Muscle layer of duodenum (tissue), 2 donors: Measurements from ENCODE around the gene ST3GAL4.
A peak's percentile ranks its signal among the peaks of the same experiment; 100 is the strongest.

Experiments
- H3K27ac ChIP-seq: one replicate; pipeline ENCODE4 v1.7.0; 2013; ENCODE audit warnings: mild to moderate bottlenecking, low read length
- H3K27me3 ChIP-seq: one replicate; pipeline ENCODE4 v1.7.0; 2013; ENCODE audit warnings: low read depth, mild to moderate bottlenecking, control low read depth, low read length
- H3K36me3 ChIP-seq, 2 donors: one replicate each; pipeline ENCODE4 v1.7.0; 2013; ENCODE audit warnings: low read length in 2 of 2, control low read depth in 1 of 2, mild to moderate bottlenecking in 1 of 2; ENCODE audit not compliant: insufficient read depth in 2 of 2, control insufficient read depth in 1 of 2
- H3K4me1 ChIP-seq, 2 donors: one replicate each; pipeline ENCODE4 v1.7.0; 2013; ENCODE audit warnings: low read length in 2 of 2, mild to moderate bottlenecking in 2 of 2, control low read depth in 1 of 2, moderate library complexity in 1 of 2; ENCODE audit not compliant: insufficient read depth in 2 of 2, control insufficient read depth in 1 of 2
- H3K4me3 ChIP-seq, 2 donors: one replicate each; pipeline ENCODE4 v1.7.0; 2013; ENCODE audit warnings: low read length in 2 of 2, low read depth in 1 of 2, mild to moderate bottlenecking in 1 of 2
- H3K9me3 ChIP-seq, 2 donors: one replicate each; pipeline ENCODE4 v1.7.0; 2013; ENCODE audit warnings: low read length in 2 of 2, control low read depth in 1 of 2, mild to moderate bottlenecking in 1 of 2; ENCODE audit not compliant: control insufficient read depth in 1 of 2
- donor health status: healthy.

ST3GAL4 gene

DNA sequence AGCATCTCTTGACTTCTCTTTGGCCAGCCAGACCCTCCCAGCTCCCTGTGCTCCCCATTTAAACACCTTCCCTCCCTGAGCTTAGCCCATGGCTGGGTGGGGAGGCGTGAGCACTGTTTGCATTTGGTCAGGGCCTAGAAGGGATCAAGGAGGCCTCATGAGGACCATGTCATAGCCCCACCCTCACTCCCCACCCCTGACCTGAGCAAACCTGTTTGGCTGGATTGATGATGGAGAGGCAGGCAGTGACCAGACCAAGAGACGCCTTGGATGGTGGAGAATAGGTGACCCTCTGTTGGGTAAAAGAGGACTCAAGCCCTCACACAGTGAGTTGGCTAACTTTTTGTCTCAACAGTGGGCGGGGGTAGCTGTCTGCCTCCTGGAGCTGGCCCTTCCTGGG is 49.9 kb downstream of the ST3GAL4 start:
- Histone ChIP-seq H3K4me3 (no peak overlapping the region), H3K27me3 (no peaks in the 10 kb centered on the region), H3K9me3 (no peaks in the 10 kb centered on the region), H3K27ac (no peak overlapping the region), H3K36me3 (peaks cover 0 to 29% of the 10 kb centered on the region in 2 donors), H3K4me1 (no peaks in the 10 kb centered on the region)

DNA sequence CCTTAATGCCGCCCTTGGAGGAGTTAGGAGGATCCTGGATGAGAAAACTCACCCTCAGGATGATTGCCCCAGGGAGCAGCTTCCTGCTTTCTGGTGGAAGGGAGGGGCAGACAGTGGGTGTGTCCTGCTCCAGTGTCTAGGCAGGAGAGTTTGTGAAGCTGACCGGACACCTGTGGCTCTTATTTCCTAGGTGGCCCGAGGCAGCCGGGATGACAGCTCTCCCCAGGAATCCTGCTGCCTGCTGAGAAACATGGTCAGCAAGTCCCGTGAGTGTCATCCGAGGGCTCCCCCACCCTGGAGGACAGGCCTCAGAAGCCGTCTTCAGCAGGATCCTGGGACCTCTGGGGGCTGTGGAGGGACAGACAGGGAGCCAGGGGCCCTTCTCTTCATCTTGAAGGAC is 50.4 kb downstream of the ST3GAL4 start:
- H3K36me3 ChIP-seq = peaks cover 0 to 29% of the 10 kb centered on the region in 2 donors
- H3K27me3 ChIP-seq = no peaks in the 10 kb centered on the region
- no peaks in the 10 kb centered on the region for H3K4me1 ChIP-seq
- H3K9me3 ChIP-seq = no peaks in the 10 kb centered on the region
- H3K27ac ChIP-seq = no peak overlapping the region
- H3K4me3 ChIP-seq = no peak overlapping the region

DNA sequence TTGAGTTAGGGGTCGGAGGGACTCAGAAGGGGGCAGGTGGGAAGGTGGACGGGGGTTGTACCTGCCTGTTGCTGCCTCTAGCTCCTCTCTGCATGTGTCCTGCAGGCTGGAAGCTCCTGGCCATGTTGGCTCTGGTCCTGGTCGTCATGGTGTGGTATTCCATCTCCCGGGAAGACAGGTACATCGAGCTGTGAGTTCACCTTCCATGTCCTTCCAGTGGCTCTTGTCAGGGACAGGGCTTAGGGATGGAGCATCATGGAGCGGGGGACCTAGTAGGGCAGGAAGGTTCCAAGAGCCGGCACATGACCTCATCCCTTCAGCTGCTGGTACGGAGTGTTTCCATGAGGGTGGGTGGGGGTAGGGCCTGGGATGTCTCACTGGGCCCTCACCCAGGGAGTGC is 50.9 kb downstream of the ST3GAL4 start:
- H3K4me3 ChIP-seq = no peak overlapping the region
- H3K4me1 ChIP-seq = no peaks in the 10 kb centered on the region
- H3K27ac ChIP-seq = no peak overlapping the region

DNA sequence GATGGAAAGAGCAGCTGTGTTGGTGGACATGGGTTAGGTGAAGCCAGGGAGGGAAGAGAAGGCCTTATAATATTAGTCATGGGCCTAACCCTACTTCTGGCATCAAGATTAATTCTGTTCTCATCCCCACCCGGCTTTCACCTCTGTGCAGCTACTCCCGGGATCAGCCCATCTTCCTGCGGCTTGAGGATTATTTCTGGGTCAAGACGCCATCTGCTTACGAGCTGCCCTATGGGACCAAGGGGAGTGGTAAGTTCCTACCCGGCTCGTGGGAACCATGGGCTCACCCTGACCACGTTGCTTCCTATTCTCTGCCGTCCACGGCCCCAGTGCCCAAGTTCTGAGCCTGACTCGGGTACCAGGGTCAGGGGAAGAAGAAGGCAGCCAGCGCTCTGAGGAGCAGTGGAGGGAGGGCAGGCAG is 51.6 kb downstream of the ST3GAL4 start:
- peaks cover 0 to 29% of the 10 kb centered on the region in 2 donors for H3K36me3 ChIP-seq
- H3K27me3 ChIP-seq = no peaks in the 10 kb centered on the region
- H3K4me3 ChIP-seq = no peak overlapping the region
- no peaks in the 10 kb centered on the region for H3K4me1 ChIP-seq
- no peaks in the 10 kb centered on the region for H3K9me3 ChIP-seq
- no peak overlapping the region for H3K27ac ChIP-seq

More for the DNA sequence above, 50.9 kb downstream of the ST3GAL4 start:
- Histone ChIP-seq H3K36me3 (peaks cover 0 to 29% of the 10 kb centered on the region in 2 donors), H3K9me3 (no peaks in the 10 kb centered on the region), H3K27me3 (no peaks in the 10 kb centered on the region)

DNA sequence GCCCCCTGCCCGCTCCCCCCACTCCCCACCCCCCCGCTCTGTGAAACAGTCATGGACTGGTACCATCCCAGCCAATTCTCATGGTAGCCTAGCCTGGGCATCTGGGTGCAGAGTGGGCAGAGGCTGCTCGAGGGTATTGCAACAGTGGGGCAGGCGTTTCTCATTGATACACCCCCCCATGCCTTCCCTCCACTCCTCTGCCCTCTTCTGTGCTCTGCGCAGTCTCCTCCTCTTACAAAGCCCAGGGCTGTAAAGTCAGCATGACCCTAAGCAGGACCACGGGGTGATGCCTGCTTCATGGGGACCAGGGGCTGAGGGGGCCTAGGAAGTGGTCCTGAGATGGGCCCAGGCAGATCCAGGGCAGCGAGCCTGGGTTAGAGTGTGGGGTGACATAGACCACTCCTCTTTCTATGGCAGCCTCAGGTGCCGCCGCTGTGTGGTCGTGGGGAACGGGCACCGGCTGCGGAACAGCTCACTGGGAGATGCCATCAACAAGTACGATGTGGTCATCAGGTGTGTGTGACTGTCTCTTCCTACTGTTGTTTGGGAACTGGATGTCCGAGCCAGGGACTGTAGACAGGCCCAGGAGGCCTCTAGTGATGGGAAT is 52.3 kb downstream of the ST3GAL4 start:
- no peaks in the 10 kb centered on the region for H3K4me1 ChIP-seq
- H3K27ac ChIP-seq = no peak overlapping the region
- no peaks in the 10 kb centered on the region for H3K27me3 ChIP-seq
- no peak overlapping the region for H3K4me3 ChIP-seq
- peaks cover 0 to 29% of the 10 kb centered on the region in 2 donors for H3K36me3 ChIP-seq
- no peaks in the 10 kb centered on the region for H3K9me3 ChIP-seq

DNA sequence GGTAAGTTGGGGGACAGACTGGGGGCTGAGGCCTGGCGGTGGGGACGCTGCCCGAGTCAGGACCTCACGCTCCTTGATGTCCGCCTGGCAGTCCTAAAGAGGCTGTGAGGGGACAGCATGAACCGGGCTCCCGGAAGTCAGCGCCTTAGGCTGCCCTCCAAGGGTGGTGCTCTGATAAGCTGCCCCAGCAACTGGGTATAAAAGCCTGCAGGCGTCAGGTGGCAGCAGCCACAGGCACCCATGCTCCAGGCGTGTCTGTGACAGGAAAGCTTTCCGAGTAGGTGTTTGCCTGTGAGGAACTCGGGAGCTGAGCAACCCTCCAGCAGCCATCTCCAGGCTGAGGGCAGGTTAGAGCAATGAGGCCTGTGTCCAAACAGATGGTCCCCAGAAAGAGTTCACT is 53.0 kb downstream of the ST3GAL4 start:
- no peaks in the 10 kb centered on the region for H3K9me3 ChIP-seq
- H3K36me3 ChIP-seq = peaks cover 0 to 31% of the 10 kb centered on the region in 2 donors
- H3K4me1 ChIP-seq = no peaks in the 10 kb centered on the region
- H3K27me3 ChIP-seq = no peaks in the 10 kb centered on the region
- no peak overlapping the region for H3K27ac ChIP-seq
- H3K4me3 ChIP-seq = no peak overlapping the region

DNA sequence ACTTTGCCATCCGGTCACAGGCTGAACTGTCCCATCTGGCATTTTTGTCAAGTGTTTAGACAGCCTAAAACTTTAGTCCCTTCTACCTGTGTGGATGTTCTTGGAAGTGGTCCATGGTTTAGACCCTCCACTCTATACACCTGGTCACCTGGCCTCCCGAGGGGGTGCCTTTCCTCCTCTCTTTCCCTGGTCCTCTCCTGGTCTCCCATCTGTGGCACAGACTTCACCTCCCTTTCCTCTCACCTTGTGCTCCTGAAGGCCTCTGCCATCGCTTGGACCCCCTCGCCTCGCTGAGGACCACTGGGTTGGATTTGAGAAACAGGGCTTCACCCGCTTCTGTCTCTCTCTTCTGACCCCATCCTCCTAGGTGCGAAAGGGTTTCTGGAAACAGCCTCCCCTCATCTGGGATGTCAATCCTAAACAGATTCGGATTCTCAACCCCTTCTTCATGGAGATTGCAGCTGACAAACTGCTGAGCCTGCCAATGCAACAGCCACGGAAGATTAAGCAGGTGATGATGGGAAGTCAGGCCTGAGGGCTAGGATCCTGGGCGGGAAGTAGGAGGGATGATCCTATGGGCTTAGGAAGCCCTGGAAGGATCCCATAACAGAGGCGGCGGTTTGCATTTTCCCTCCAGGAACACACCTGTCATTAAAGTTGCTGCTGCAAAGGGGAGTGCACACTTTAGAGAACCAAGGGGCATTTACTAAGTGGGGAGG is 53.6 kb downstream of the ST3GAL4 start:
- H3K27ac ChIP-seq = no peak overlapping the region
- no peaks in the 10 kb centered on the region for H3K27me3 ChIP-seq
- H3K4me3 ChIP-seq = no peak overlapping the region
- H3K9me3 ChIP-seq = no peaks in the 10 kb centered on the region
- peaks cover 0 to 36% of the 10 kb centered on the region in 2 donors for H3K36me3 ChIP-seq
- no peaks in the 10 kb centered on the region for H3K4me1 ChIP-seq

DNA sequence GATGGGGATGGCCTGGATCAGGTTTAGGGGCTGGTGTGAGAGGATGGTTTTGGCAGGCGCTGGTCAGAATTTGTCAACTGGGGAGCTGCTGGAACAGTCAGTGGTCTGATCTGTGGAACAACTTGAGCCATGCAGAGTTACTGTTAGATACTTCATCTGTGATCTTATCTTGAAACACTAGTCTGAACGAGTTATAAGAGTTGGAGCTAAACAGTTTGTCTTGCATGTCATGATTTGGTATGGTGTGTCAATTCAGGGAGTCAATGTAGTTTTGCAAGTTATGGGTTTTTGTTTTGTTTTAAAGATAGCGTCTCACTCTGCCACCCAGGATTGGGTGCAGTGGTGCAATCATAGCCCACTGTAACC is 54.1 kb downstream of the ST3GAL4 start:
- Histone ChIP-seq H3K36me3 (peaks cover 0 to 36% of the 10 kb centered on the region in 2 donors), H3K4me3 (no peak overlapping the region), H3K27me3 (no peaks in the 10 kb centered on the region), H3K27ac (no peak overlapping the region), H3K4me1 (peaks cover 0 to 4% of the 10 kb centered on the region in 2 donors), H3K9me3 (no peaks in the 10 kb centered on the region)

DNA sequence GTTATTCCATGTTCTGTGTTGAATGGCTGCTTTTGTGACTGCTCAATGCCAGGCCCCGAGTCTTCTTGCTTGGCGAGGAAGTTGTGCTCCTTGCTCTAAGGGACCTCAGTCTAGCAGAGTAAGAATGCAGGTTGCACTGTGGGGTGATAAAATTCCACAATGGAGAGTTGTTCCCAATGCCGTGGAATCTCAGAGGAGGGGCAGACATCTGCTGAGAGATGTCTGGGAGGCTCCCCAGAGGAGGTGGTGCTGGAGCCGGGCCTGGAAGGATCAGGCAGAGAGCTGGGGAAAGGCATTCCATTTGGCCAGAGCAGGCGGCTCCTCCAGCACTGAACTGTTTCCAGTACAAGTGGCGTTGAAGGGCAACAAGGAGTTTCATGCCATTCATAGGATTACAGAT is 55.2 kb downstream of the ST3GAL4 start:
- H3K4me3 ChIP-seq = no peak overlapping the region
- H3K27ac ChIP-seq = peak overlapping the region; percentile 14
- H3K36me3 ChIP-seq = peaks cover 0 to 36% of the 10 kb centered on the region in 2 donors
- no peaks in the 10 kb centered on the region for H3K9me3 ChIP-seq
- no peaks in the 10 kb centered on the region for H3K27me3 ChIP-seq
- H3K4me1 ChIP-seq = peaks cover 0 to 15% of the 10 kb centered on the region in 2 donors

DNA sequence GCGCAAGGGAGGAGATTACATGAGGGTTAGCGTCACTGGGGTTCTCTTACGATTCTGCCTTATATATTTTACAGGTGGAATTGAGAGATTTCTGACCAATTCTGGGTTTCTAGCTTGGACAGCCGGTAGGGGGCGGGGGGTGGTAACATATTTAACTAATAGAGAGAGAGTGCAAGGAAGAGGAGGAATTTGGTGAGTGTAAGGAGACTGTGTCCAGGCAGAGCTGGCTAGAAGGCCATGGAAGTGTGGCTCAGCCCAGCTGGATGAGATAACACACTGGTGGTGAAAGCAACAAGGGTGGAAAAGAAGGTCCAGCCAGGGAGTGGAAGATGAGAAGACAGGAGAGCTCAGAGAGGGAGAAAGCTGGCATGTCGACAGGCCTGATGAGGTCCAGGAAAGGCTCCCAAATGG is 56.5 kb downstream of the ST3GAL4 start:
- Histone ChIP-seq H3K27ac (no peak overlapping the region), H3K4me1 (peaks cover 3 to 22% of the 10 kb centered on the region in 2 donors), H3K27me3 (no peaks in the 10 kb centered on the region), H3K36me3 (peaks cover 0 to 33% of the 10 kb centered on the region in 2 donors), H3K9me3 (no peaks in the 10 kb centered on the region), H3K4me3 (no peak overlapping the region)

DNA sequence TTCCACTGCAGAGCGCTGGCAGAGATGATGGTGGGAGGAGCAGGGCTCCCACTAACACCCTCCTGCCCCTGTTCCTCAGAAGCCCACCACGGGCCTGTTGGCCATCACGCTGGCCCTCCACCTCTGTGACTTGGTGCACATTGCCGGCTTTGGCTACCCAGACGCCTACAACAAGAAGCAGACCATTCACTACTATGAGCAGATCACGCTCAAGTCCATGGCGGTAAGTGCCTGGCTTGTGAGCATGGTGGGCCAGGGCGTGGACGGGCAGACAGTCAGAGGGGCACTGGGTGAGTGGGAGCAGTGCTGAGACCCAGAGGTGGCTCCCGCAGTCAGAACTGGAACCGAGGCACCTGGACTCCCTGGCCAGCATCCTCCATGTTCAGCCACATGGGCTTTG is 57.9 kb downstream of the ST3GAL4 start:
- Histone ChIP-seq H3K4me1 (peaks cover 5 to 22% of the 10 kb centered on the region in 2 donors), H3K4me3 (no peak overlapping the region), H3K27ac (no peak overlapping the region), H3K27me3 (no peaks in the 10 kb centered on the region), H3K36me3 (peaks cover 0 to 18% of the 10 kb centered on the region in 2 donors), H3K9me3 (no peaks in the 10 kb centered on the region)
